Erythroblast (primary cell): Measurements from ENCODE around the gene OGA.

Experiments used
- GATA1 ChIP-seq: IDR thresholded peaks from 2 replicates; pipeline ENCODE4 v1.6.1; 2011; ENCODE audit warnings: low read depth, mild to moderate bottlenecking, control low read depth, low read length, moderate library complexity
- POLR2A ChIP-seq: IDR thresholded peaks from 2 replicates; pipeline ENCODE4 v1.6.1; 2011; ENCODE audit warnings: mild to moderate bottlenecking, low read length

- no peak for TF ChIP-seq POLR2A
- TF ChIP-seq GATA1: no peak
Observed at GRCh38 chr10:101778151-101778780, 40.0 kb downstream of the OGA start.
